Peyer's patch (tissue), 4 donors: ENCODE results near the gene TMEM131L.

ENCODE experiments used
- POLR2A ChIP-seq, 2 donors: fragments of 450-650 bp; IDR thresholded peaks; one replicate each; pipeline ENCODE4 v1.5.1; 2017; ENCODE audit warnings: antibody characterized with exemption in 2 of 2, mild to moderate bottlenecking in 2 of 2, moderate library complexity in 2 of 2
- TF ChIP-seq, protein P1 (sequence below), 6 experiments: fragments of 450-650 bp in 4 of 6; fragments of 200-600 bp in 2 of 6; sonication (generic) in 1 of 6; IDR thresholded peaks; one replicate each; pipeline ENCODE4 v1.5.1; 2017 to 2019; ENCODE audit warnings: antibody characterized with exemption in 6 of 6, mild to moderate bottlenecking in 3 of 6, moderate library complexity in 1 of 6

DNA sequence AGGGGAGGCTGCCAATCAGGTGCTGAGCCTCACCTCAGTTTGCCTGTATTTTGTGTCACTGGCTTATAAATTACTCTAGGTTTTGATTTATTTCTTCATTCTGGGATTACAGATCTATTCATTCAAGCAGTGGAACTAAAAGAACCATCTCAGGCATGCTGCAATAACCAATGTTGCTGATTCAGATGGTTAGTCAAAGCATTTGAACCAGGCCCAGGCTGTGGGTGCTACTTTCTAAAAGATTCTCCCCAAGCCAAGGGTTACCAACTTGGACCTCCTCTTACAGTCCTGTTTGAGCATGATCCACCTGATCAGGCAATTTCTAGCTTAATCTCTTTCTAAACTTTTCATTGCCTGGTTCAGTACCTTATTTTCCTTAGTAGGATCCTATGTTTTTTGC, 67.2 kb downstream of the TMEM131L start:
- TF ChIP-seq, protein P1, sequence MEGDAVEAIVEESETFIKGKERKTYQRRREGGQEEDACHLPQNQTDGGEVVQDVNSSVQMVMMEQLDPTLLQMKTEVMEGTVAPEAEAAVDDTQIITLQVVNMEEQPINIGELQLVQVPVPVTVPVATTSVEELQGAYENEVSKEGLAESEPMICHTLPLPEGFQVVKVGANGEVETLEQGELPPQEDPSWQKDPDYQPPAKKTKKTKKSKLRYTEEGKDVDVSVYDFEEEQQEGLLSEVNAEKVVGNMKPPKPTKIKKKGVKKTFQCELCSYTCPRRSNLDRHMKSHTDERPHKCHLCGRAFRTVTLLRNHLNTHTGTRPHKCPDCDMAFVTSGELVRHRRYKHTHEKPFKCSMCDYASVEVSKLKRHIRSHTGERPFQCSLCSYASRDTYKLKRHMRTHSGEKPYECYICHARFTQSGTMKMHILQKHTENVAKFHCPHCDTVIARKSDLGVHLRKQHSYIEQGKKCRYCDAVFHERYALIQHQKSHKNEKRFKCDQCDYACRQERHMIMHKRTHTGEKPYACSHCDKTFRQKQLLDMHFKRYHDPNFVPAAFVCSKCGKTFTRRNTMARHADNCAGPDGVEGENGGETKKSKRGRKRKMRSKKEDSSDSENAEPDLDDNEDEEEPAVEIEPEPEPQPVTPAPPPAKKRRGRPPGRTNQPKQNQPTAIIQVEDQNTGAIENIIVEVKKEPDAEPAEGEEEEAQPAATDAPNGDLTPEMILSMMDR (IDR thresholded peaks at IDR 0.05): no peak
- no peak for TF ChIP-seq POLR2A (IDR thresholded peaks at IDR 0.05)
